ENCODE data around the gene GABRG2.

DNA sequence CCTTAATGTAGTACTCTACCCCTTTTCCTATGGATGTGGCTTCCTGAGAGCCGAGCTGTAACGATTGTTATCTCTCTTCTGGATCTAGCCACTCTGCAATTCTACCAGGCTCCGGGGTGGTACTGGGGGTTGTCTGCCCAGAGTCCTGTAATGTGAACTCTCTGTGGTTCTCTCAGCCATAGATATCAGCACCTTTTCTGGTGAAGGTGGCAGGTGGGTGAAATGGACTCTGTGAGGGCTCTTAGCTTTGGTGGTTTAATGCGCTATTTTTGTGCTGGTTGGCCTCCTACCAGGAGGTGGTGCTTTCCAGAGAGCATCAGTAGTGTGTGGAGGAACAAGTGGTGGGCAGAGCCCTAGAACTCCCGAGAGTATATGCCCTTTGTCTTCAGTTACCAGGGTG, 122.1 kb downstream of the GABRG2 start:
- TF ChIP-seq, protein P1, sequence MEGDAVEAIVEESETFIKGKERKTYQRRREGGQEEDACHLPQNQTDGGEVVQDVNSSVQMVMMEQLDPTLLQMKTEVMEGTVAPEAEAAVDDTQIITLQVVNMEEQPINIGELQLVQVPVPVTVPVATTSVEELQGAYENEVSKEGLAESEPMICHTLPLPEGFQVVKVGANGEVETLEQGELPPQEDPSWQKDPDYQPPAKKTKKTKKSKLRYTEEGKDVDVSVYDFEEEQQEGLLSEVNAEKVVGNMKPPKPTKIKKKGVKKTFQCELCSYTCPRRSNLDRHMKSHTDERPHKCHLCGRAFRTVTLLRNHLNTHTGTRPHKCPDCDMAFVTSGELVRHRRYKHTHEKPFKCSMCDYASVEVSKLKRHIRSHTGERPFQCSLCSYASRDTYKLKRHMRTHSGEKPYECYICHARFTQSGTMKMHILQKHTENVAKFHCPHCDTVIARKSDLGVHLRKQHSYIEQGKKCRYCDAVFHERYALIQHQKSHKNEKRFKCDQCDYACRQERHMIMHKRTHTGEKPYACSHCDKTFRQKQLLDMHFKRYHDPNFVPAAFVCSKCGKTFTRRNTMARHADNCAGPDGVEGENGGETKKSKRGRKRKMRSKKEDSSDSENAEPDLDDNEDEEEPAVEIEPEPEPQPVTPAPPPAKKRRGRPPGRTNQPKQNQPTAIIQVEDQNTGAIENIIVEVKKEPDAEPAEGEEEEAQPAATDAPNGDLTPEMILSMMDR (IDR thresholded peaks at IDR 0.05; ENCODE audit: poor library complexity, severe bottlenecking), result no peak
- no peak for TF ChIP-seq MXI1 (conservative IDR thresholded peaks at IDR 0.05; ENCODE audit: poor library complexity, severe bottlenecking)
- TF ChIP-seq RAD21 (conservative IDR thresholded peaks at IDR 0.05), result no peak
- no peak for TF ChIP-seq POLR2AphosphoS5 (IDR thresholded peaks at IDR 0.05)
